Pericardium fibroblast (primary cell): ENCODE results near the gene LRRC38. TPM values are rescaled to one million over a fixed set of nuclear protein-coding genes. Genes with fewer than 3 reads are reported as not detected.

Source experiments
- total RNA-seq: library from RNA; depleted of rRNA; stranded (reverse); fragments of >200 nt; gene quantifications from 2 replicates; pipeline ENCODE4 v1.2.3, GENCODE V29; 2015

LRRC38 gene, protein sequence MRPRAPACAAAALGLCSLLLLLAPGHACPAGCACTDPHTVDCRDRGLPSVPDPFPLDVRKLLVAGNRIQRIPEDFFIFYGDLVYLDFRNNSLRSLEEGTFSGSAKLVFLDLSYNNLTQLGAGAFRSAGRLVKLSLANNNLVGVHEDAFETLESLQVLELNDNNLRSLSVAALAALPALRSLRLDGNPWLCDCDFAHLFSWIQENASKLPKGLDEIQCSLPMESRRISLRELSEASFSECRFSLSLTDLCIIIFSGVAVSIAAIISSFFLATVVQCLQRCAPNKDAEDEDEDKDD
- 1.1 TPM in 1 of 2 replicates, not detected in the other for total RNA-seq

DNA sequence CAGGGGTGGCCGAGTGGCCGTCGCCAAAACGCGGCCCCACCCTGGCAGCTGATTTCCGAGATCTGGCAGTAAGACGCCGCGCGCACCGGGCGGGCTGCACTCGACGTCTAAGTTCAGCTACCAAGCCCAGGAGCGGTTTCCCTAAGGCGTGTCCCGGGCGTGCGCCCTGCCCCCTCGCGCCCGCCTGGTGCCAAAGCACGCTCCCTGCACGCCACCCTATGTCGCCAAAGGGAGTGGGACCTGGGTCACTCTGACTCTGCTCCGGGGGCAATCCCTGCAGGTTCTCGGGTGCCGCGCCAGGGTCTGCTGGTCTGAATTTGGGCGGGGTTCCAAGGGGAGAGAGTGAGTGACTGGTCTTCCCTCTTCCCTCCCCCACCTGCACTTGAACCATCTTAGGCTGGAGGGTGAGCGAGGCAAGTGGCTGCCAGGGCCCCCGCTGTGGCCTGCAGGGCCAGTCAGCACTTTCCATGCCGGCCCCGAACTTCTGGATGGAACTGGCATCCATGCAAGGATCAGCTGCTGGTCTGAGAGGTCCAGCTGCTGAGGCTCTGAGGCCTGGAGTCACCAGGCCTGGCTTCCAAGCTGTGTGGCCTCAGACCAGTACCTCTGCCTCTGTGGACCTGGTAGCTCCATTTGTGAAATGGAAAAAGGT lies at the start of gene LRRC38:
Gene LRRC38 (minus strand): TSS at position 109 of the 652 bp plus-strand sequence. CDS start 410 bp downstream, outside the sequence.

Other genes starting within 250 kb of the LRRC38 start
- gene PRAMEF8, start 228.9 kb downstream of the LRRC38 start, total RNA-seq: not detected in 2 replicates
- not detected in 2 replicates for gene PRAMEF33, start 210.5 kb downstream of the LRRC38 start, total RNA-seq
- gene PRAMEF15, start 198.4 kb downstream of the LRRC38 start, total RNA-seq: not detected in 2 replicates
- gene PRAMEF14, start 166.9 kb downstream of the LRRC38 start, total RNA-seq: not detected in 2 replicates
- gene PRAMEF19, start 142.1 kb downstream of the LRRC38 start, total RNA-seq: not detected in 2 replicates
- gene PRAMEF17, start 124.4 kb downstream of the LRRC38 start, total RNA-seq: not detected in 2 replicates
- not detected in 2 replicates for gene PRAMEF20, start 103.6 kb downstream of the LRRC38 start, total RNA-seq
- 32.9 and 44.9 TPM in 2 replicates for gene PDPN, start 69.8 kb upstream of the LRRC38 start, total RNA-seq
- gene PRDM2, start 186.2 kb upstream of the LRRC38 start, total RNA-seq: 8.3 and 10.5 TPM in 2 replicates